ENCODE measurements around the gene BOK. TPM values are rescaled to one million over a fixed set of nuclear protein-coding genes. Genes with fewer than 3 reads are reported as not detected.

Gene BOK
- total RNA-seq, 1 experiment from 2014 or later = 41.5 TPM

DNA sequence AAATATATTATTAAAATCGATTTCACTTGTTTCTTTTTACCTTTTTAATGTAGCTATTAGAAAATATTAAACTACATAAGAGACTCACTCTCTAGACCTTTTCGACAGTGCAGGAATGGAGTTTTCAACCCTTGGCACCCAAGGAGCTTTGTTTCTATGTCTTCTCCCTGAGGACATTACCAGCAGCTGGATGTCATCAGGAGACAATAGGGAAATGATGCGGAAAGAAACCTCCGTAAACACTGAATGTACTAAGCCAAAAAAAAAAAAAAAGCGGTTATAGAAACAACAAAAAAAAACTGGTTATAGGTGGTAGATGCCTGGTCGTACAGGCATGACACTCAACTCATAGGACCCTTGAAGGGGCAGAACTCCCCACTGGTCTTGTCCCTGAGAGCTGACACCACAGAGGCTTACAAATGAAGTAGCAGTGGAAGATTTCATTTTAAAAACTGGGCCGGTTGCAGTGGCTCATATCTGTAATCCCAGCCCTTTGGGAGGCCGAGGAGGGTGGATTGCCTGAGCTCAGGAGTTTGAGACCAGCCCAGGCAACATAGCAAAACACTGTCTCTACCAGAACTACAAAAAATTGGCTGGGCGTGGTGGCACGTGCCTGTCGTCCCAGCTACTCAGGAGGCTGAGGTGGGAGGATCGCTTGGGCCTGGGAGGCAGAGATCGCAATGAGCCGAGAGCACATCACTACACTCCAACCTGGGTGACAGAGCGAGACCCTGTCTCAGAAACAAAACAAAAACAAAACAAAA lies 54.7 kb downstream of the BOK start:
- Histone ChIP-seq H2AFZ (ENCODE audit: low read depth, low read length, poor library complexity, severe bottlenecking) (no peak overlapping the region), H3K9me2 (ENCODE audit: insufficient read depth) (no peaks in the 10 kb centered on the region), H3K4me3 (replicated peaks in 1 of 2; ENCODE audit: low read depth in 1 of 2, low read length in 2 of 2) (no peak overlapping the region), H4K20me1 (ENCODE audit: insufficient read depth) (0 out of 2 replicates have a peak, but pooled peaks cover 8% of the 10 kb centered on the region), H3K9me3 (ENCODE audit: control insufficient read depth in 1 of 2, insufficient read depth in 1 of 2, low read depth in 1 of 2, low read length in 2 of 2) (no peaks in the 10 kb centered on the region), H3K27me3 (ENCODE audit: insufficient read depth, low read length) (no peaks in the 10 kb centered on the region), H3K9ac (ENCODE audit: low read length) (no peak overlapping the region), H3K36me3 (ENCODE audit: control insufficient read depth in 1 of 2, insufficient read depth in 2 of 2, low read length in 2 of 2) (peaks cover 0 to 12% of the 10 kb centered on the region in 2 experiments; a peak in 1 of 4 replicates), H3K27ac (ENCODE audit: low read depth, low read length) (no peak overlapping the region), H3K4me2 (ENCODE audit: low read length) (no peak overlapping the region), H3K79me2 (ENCODE audit: insufficient read depth, low read length) (peaks cover 90% of the 10 kb centered on the region), H3K4me1 (ENCODE audit: control insufficient read depth in 1 of 2, insufficient read depth in 2 of 2, low read length in 2 of 2) (peaks cover 0 to 11% of the 10 kb centered on the region in 2 experiments; a peak in 1 of 4 replicates)
- TF ChIP-seq CBX3 (IDR thresholded peaks at IDR 0.05; ENCODE audit: low read depth) = no peak
- TF ChIP-seq ZFX (IDR thresholded peaks at IDR 0.05) = no peak
- ChIA-PET POLR2A (no interaction called here), CTCF (no interaction called here), RAD21 (ENCODE audit: low non-redundant PET in 1 of 2, low total read pairs in 2 of 2, uncharacterized antibody in 2 of 2, unreplicated experiment in 2 of 2) (no interaction called here)
- no TSS peak for BruUV-seq (replicated peaks)
- intact Hi-C loops (cut with micrococcal nuclease) = no loop called here
- DNase-seq (ENCODE audit: low read depth, low spot score) (no peak), ATAC-seq (no peak)

GRCh38 chr2:241615041-241615440 lies 56.5 kb downstream of the BOK start:
- no TSS peak for BruUV-seq (replicated peaks)
- intact Hi-C loops (cut with micrococcal nuclease) = no loop called here
- H3K36me3 ChIP-seq (ENCODE audit: control insufficient read depth in 1 of 2, insufficient read depth in 2 of 2, low read length in 2 of 2) = peaks cover 3 to 17% of the 10 kb centered on the region in 2 experiments; a peak in 2 of 4 replicates
- no peak overlapping the region for H2AFZ ChIP-seq (ENCODE audit: low read depth, low read length, poor library complexity, severe bottlenecking)
- POLR2A ChIA-PET = no interaction called here
- H3K4me3 ChIP-seq (replicated peaks in 1 of 2; ENCODE audit: low read depth in 1 of 2, low read length in 2 of 2) = no peak overlapping the region
- no peak overlapping the region for H3K4me2 ChIP-seq (ENCODE audit: low read length)
- H3K9ac ChIP-seq (ENCODE audit: low read length) = no peak overlapping the region
- peaks cover 0 to 21% of the 10 kb centered on the region in 2 experiments; a peak in 1 of 4 replicates for H3K4me1 ChIP-seq (ENCODE audit: control insufficient read depth in 1 of 2, insufficient read depth in 2 of 2, low read length in 2 of 2)
- H3K27ac ChIP-seq (ENCODE audit: low read depth, low read length) = no peak overlapping the region
- DNase-seq (ENCODE audit: low read depth, low spot score) (no peak), ATAC-seq (no peak)
- RAD21 ChIA-PET (ENCODE audit: low non-redundant PET in 1 of 2, low total read pairs in 2 of 2, uncharacterized antibody in 2 of 2, unreplicated experiment in 2 of 2) = no interaction called here
- no peaks in the 10 kb centered on the region for H3K27me3 ChIP-seq (ENCODE audit: insufficient read depth, low read length)
- no peaks in the 10 kb centered on the region for H3K9me2 ChIP-seq (ENCODE audit: insufficient read depth)
- H4K20me1 ChIP-seq (ENCODE audit: insufficient read depth) = 0 out of 2 replicates have a peak, but pooled peaks cover 11% of the 10 kb centered on the region
- H3K79me2 ChIP-seq (ENCODE audit: insufficient read depth, low read length) = peaks cover 96% of the 10 kb centered on the region
- CTCF ChIA-PET = no interaction called here
- H3K9me3 ChIP-seq (ENCODE audit: control insufficient read depth in 1 of 2, insufficient read depth in 1 of 2, low read depth in 1 of 2, low read length in 2 of 2) = no peaks in the 10 kb centered on the region
- TF ChIP-seq, protein P1, sequence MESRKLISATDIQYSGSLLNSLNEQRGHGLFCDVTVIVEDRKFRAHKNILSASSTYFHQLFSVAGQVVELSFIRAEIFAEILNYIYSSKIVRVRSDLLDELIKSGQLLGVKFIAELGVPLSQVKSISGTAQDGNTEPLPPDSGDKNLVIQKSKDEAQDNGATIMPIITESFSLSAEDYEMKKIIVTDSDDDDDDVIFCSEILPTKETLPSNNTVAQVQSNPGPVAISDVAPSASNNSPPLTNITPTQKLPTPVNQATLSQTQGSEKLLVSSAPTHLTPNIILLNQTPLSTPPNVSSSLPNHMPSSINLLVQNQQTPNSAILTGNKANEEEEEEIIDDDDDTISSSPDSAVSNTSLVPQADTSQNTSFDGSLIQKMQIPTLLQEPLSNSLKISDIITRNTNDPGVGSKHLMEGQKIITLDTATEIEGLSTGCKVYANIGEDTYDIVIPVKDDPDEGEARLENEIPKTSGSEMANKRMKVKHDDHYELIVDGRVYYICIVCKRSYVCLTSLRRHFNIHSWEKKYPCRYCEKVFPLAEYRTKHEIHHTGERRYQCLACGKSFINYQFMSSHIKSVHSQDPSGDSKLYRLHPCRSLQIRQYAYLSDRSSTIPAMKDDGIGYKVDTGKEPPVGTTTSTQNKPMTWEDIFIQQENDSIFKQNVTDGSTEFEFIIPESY (IDR thresholded peaks at IDR 0.05; ENCODE audit: extremely low read depth, insufficient replicate concordance, low read length) = no peak
- TF ChIP-seq, protein P2, sequence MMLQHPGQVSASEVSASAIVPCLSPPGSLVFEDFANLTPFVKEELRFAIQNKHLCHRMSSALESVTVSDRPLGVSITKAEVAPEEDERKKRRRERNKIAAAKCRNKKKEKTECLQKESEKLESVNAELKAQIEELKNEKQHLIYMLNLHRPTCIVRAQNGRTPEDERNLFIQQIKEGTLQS (IDR thresholded peaks at IDR 0.05) = no peak
- no peak for TF ChIP-seq TCF7L2 (IDR thresholded peaks at IDR 0.05; ENCODE audit: borderline replicate concordance, extremely low read depth, insufficient read depth, insufficient read length)
- TF ChIP-seq SP1 (IDR thresholded peaks at IDR 0.05; ENCODE audit: low read depth) = no peak
- no peak for TF ChIP-seq SRF (IDR thresholded peaks at IDR 0.05; ENCODE audit: low read depth)
- TF ChIP-seq EZH2phosphoT487 (IDR thresholded peaks at IDR 0.05; ENCODE audit: borderline replicate concordance) = no peak
- TF ChIP-seq SIN3A (IDR thresholded peaks at IDR 0.05; ENCODE audit: low read depth) = no peak
- TF ChIP-seq, protein P3, sequence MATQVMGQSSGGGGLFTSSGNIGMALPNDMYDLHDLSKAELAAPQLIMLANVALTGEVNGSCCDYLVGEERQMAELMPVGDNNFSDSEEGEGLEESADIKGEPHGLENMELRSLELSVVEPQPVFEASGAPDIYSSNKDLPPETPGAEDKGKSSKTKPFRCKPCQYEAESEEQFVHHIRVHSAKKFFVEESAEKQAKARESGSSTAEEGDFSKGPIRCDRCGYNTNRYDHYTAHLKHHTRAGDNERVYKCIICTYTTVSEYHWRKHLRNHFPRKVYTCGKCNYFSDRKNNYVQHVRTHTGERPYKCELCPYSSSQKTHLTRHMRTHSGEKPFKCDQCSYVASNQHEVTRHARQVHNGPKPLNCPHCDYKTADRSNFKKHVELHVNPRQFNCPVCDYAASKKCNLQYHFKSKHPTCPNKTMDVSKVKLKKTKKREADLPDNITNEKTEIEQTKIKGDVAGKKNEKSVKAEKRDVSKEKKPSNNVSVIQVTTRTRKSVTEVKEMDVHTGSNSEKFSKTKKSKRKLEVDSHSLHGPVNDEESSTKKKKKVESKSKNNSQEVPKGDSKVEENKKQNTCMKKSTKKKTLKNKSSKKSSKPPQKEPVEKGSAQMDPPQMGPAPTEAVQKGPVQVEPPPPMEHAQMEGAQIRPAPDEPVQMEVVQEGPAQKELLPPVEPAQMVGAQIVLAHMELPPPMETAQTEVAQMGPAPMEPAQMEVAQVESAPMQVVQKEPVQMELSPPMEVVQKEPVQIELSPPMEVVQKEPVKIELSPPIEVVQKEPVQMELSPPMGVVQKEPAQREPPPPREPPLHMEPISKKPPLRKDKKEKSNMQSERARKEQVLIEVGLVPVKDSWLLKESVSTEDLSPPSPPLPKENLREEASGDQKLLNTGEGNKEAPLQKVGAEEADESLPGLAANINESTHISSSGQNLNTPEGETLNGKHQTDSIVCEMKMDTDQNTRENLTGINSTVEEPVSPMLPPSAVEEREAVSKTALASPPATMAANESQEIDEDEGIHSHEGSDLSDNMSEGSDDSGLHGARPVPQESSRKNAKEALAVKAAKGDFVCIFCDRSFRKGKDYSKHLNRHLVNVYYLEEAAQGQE (IDR thresholded peaks at IDR 0.05; ENCODE audit: low read depth) = no peak
- TF ChIP-seq JUND (IDR thresholded peaks at IDR 0.05) = no peak
- no peak for TF ChIP-seq ZFX (IDR thresholded peaks at IDR 0.05)

Measured in HCT116 (cell line).